Measurements from ENCODE around the gene SEMA6A. TPM values are rescaled to one million over a fixed set of nuclear protein-coding genes. Genes with fewer than 3 reads are reported as not detected.

Gene SEMA6A
- total and polyA plus RNA-seq, 5 experiments from 2014 or later: 0.18 to 0.69 (median 0.22) TPM; not detected in 2

DNA sequence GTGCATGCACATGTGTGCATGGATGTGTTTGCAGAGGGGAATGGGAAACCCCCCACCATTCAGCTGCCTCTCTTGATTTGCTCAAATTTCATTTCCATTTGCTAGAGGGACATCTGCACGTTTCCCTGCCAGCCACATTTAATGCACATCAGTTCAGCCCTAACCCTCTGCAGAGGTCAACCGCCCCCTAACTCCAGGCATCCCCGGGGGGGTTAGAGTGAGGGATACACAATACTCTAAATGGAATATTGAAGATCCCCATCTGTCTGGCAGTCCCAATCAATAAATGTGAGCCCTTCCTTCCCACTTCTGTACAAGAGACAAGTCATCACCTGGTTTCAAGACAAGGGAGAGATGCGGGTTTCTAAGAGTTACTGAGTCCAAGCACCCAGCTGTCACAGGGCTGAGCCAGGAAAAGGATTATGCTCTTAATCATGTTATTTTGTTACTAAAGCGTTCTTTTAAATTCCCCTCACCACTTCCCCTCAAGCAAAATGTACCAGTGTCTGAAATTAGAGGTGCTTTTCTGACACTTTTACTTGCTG is 134.1 kb downstream of the SEMA6A start:
- POLR2A ChIA-PET: no interaction called here
- Mint-ChIP-seq H3K9me3 (peaks cover 0 to under 1% (median 0%) of the 10 kb centered on the region in 9 donors), H3K4me1 (no peaks in the 10 kb centered on the region), H3K27ac (no peak overlapping the region), H3K27me3 (no peaks in the 10 kb centered on the region), H3K36me3 (peaks cover 4 to 45% (median 15%) of the 10 kb centered on the region in 3 donors), H3K4me3 (no peak overlapping the region)
- DNase-seq (no peak), ATAC-seq (no peak)

DNA sequence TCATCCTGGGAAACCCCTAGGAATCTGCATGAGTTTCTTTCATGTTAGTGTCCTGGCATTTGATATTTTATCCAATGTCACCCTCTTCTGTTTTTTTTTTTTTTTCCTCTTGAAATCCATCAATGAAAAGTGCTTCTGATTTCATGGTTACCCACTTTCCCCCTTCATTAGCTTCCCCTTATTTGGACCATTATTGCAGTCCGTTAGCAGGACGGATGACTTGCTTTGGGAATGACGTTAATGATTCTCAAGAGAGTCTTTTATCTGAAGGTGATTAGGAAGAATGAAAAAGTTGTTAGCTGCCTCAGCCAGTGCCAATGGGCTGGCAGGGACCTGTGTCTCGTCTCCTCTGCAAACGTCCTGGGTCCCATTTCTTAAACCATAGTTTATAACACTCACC is 134.7 kb downstream of the SEMA6A start:
- no peaks in the 10 kb centered on the region for H3K4me1 Mint-ChIP-seq
- peaks cover 7 to 45% (median 13%) of the 10 kb centered on the region in 3 donors for H3K36me3 Mint-ChIP-seq
- POLR2A ChIA-PET: no interaction called here
- H3K27ac Mint-ChIP-seq: no peak overlapping the region
- DNase-seq (no peak), ATAC-seq (no peak)
- no peaks in the 10 kb centered on the region for H3K27me3 Mint-ChIP-seq
- no peaks in the 10 kb centered on the region for H3K9me3 Mint-ChIP-seq
- H3K4me3 Mint-ChIP-seq: no peak overlapping the region

DNA sequence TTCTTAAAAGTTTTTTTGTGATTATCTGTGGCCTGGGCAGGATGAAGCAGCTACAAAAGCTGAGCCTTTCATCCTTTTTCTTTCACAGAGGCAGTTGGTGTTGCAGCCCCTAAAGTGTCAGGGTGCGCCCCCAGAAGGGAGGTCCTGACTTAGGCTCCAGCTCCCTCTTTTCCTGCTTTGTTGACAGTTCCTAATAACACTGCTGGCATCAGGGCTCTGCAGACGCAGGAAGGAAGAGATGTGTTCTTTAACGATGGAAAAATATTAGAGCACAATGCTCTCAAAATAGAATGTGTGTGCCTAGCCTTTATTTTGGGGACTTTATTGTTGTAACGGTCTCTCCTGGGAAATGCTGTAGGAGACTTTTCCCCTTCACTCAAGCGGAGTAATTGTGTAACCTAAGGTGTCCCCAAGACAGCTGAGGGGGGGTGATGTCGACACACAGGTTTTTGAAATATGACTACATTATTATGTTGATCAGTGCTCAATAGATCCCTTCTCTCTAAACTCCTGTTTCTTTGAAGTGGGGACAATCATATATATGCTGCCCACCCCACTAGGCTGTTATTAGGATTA is 135.6 kb downstream of the SEMA6A start:
- DNase-seq: no peak
- POLR2A ChIA-PET: no interaction called here
- no peak overlapping the region for H3K27ac Mint-ChIP-seq
- H3K36me3 Mint-ChIP-seq: peaks cover 9 to 46% (median 13%) of the 10 kb centered on the region in 3 donors
- ATAC-seq: no peak
- H3K4me3 Mint-ChIP-seq: no peak overlapping the region
- peaks cover 0 to under 1% (median 0%) of the 10 kb centered on the region in 9 donors for H3K9me3 Mint-ChIP-seq
- H3K4me1 Mint-ChIP-seq: no peaks in the 10 kb centered on the region
- no peaks in the 10 kb centered on the region for H3K27me3 Mint-ChIP-seq

DNA sequence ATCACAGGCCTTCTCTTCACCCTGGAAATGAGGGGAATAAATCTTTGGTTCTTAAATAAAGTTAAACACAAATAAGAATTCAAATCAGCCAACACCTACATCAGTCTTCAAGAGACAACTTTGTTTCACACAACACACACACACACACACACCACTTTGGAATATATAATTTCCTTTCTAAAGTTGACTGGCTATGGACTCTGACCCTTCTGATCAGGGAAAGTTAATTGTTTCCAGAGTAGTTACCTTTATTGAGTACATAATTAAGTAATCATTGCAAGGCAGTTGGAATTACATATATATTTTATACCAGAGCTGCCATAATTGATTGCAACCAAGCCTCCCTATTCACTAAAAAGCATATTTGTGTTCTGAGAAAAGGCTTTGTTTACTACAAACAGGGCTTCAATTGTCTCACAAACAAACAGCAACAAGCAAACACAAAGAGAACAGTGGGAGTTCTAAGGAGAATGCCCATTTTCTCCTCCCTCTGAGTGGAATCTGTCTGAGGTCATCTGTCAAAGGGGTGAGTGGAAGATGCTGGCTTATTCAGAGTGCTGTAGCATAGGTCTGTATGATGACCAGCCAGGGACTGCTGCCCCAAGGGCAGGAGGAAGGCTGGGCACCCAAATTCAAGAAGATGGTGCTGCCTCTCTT is 136.6 kb downstream of the SEMA6A start:
- Mint-ChIP-seq H3K4me1 (no peaks in the 10 kb centered on the region), H3K27ac (no peak overlapping the region), H3K27me3 (no peaks in the 10 kb centered on the region), H3K9me3 (peaks cover 0 to 3% (median 0%) of the 10 kb centered on the region in 9 donors), H3K4me3 (no peak overlapping the region), H3K36me3 (peaks cover 10 to 41% (median 11%) of the 10 kb centered on the region in 3 donors)
- POLR2A ChIA-PET: no interaction called here
- no peak for ATAC-seq
- no peak for DNase-seq

DNA sequence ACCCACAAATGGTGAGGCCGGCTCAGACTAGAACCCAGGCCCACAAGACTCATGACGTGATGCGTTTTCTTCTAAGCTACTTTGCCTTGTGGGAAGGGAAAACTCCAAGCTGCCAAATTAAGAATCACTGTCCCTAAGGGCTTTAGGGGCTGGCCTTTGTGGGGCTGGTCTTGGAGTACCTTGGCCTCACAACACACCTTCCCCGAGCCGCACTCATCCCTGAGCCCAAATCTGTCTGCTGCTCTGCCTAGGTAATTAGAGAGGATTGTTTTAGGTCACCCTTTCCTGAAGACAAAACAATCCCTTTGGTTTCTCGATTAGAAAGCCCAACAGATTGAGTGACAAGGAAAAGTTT is 137.3 kb downstream of the SEMA6A start:
- ATAC-seq: no peak
- POLR2A ChIA-PET: no interaction called here
- DNase-seq: no peak
- Mint-ChIP-seq H3K27ac (no peak overlapping the region), H3K27me3 (no peaks in the 10 kb centered on the region), H3K4me1 (no peaks in the 10 kb centered on the region), H3K36me3 (peaks cover 10 to 47% (median 11%) of the 10 kb centered on the region in 3 donors), H3K9me3 (peaks cover 0 to 3% (median 0%) of the 10 kb centered on the region in 9 donors), H3K4me3 (no peak overlapping the region)

DNA sequence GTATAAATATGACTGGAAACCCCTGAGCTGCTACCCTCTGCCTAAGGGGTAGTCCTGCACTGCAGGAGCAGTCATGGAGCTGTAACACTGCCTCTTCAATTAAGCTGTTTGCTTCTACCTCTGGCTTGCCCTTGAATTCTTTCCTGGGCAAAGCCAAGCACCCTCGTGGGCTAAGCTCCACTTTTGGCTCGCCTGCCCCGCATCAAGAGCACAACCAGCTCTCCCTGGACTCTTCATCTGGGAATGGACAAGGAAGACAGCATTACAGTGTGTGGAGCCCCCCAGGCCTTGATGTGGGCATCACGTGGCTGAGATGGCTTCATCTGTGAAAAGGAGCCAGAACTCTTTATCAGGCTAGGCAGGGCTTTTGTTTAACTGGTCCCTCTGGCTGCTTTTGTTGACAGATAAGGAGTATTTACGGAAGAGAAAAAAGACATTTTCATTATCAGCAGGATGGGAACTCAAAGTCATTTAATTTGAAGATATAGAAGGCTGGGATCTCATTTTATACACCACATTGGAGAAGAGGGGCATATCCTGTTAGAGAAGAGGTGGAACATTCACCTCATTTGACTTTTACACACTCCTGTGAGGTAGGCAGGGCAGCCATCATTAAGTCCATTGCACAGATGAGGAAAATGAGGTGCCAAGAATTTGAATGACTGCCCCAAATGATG is 137.8 kb downstream of the SEMA6A start:
- Mint-ChIP-seq H3K27me3 (no peaks in the 10 kb centered on the region), H3K36me3 (peaks cover 10 to 48% (median 11%) of the 10 kb centered on the region in 3 donors), H3K9me3 (peaks cover 0 to 3% (median 0%) of the 10 kb centered on the region in 9 donors), H3K27ac (no peak overlapping the region), H3K4me1 (no peaks in the 10 kb centered on the region), H3K4me3 (no peak overlapping the region)
- POLR2A ChIA-PET: no interaction called here
- no peak for ATAC-seq
- no peak for DNase-seq

DNA sequence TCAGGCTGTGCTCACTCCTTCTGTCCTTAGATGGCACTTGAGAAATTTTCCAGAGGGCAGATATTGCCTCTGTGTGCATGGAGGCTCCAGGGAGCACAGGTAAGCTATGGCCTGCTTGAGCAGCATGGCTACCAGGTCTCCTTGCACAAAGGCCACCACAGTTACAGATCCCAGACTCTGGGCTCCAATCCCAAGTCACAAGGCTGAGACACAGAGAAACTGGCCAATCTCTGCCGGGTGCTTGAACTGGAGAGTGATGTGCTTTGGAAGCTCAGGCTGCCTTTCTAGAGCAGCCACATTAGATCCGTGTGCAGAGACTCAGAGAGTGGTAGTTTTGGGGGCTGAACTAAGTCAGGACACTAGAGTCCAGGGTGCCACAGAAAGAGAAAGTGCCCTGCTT is 145.7 kb downstream of the SEMA6A start:
- no peaks in the 10 kb centered on the region for H3K27me3 Mint-ChIP-seq
- H3K4me1 Mint-ChIP-seq: no peaks in the 10 kb centered on the region
- POLR2A ChIA-PET: no interaction called here
- H3K9me3 Mint-ChIP-seq: peaks cover 0 to 1% (median 0%) of the 10 kb centered on the region in 9 donors
- H3K4me3 Mint-ChIP-seq: no peak overlapping the region
- ATAC-seq (no peak), DNase-seq (no peak)
- H3K36me3 Mint-ChIP-seq: peaks cover 8 to 38% (median 11%) of the 10 kb centered on the region in 3 donors
- H3K27ac Mint-ChIP-seq: peak overlapping the region in 1 of 10 donors; percentile 26

DNA sequence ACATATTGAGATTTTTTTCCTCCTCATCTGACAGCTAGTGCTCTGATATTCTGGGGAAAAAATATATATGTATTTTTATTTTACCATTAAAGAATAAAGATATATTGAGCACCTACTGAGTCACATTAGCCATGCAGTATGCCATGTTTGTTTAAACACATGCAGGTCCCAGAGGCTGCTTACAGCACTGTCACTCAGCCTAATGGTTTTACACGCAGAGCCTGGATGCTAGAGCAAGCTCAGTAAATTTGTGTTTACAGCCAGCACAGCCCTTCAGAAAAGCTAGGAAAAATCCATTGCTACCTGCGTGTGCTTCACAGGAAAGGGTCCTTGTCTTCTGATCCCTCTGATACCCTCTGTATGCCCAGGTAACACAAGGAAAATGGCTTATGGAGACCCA is 146.2 kb downstream of the SEMA6A start:
- no peaks in the 10 kb centered on the region for H3K27me3 Mint-ChIP-seq
- no peak overlapping the region for H3K27ac Mint-ChIP-seq
- ATAC-seq: no peak
- POLR2A ChIA-PET: no interaction called here
- H3K4me3 Mint-ChIP-seq: no peak overlapping the region
- DNase-seq: no peak
- peaks cover 12 to 40% (median 15%) of the 10 kb centered on the region in 3 donors for H3K36me3 Mint-ChIP-seq
- H3K9me3 Mint-ChIP-seq: no peaks in the 10 kb centered on the region
- no peaks in the 10 kb centered on the region for H3K4me1 Mint-ChIP-seq

DNA sequence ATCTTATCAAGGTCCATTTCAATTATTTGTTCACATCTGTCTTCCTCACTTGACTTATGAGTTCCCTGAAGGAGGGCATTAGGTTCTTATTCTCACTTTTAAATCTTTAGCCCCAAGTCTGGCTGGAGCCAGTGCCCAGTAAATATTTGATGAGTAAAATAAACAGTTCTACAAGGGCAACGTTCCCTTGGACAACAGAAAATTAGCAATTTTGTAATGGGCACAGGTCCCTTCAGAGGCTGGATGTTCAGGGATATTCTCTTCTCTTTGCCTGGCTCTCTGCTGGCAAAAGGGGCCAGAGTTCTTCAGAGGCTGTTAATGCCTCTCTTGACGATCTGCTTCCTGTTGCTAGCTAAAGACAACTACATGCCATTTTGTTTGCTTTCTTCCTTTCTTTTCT is 149.7 kb downstream of the SEMA6A start:
- Mint-ChIP-seq H3K36me3 (peaks cover 22 to 43% (median 25%) of the 10 kb centered on the region in 3 donors), H3K4me3 (no peak overlapping the region), H3K27ac (no peak overlapping the region), H3K27me3 (no peaks in the 10 kb centered on the region), H3K9me3 (peaks cover 0 to 2% (median 0%) of the 10 kb centered on the region in 9 donors), H3K4me1 (no peaks in the 10 kb centered on the region)
- no peak for ATAC-seq
- DNase-seq: no peak
- POLR2A ChIA-PET: no interaction called here

DNA sequence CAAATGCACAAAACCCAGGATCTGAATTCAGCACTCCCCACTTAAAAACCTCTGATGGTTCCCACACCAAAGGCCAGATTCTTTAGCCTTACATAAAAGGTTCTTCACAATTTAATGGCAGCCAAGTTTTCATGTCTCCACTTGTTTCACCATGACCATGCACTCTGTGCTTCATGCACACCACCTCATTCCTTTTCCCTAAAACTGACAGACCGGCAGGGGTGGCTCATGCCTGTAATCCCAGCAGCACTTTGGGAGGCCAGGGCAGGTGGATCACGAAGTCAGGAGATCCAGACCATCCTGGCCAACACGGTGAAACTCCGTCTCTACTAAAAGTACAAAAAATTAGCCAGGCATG is 150.4 kb downstream of the SEMA6A start:
- POLR2A ChIA-PET: no interaction called here
- no peak for ATAC-seq
- peaks cover 22 to 50% (median 28%) of the 10 kb centered on the region in 3 donors for H3K36me3 Mint-ChIP-seq
- H3K4me1 Mint-ChIP-seq: no peaks in the 10 kb centered on the region
- H3K27me3 Mint-ChIP-seq: no peaks in the 10 kb centered on the region
- no peak overlapping the region for H3K27ac Mint-ChIP-seq
- DNase-seq: no peak
- peaks cover 0 to 4% (median 0%) of the 10 kb centered on the region in 9 donors for H3K9me3 Mint-ChIP-seq
- no peak overlapping the region for H3K4me3 Mint-ChIP-seq

DNA sequence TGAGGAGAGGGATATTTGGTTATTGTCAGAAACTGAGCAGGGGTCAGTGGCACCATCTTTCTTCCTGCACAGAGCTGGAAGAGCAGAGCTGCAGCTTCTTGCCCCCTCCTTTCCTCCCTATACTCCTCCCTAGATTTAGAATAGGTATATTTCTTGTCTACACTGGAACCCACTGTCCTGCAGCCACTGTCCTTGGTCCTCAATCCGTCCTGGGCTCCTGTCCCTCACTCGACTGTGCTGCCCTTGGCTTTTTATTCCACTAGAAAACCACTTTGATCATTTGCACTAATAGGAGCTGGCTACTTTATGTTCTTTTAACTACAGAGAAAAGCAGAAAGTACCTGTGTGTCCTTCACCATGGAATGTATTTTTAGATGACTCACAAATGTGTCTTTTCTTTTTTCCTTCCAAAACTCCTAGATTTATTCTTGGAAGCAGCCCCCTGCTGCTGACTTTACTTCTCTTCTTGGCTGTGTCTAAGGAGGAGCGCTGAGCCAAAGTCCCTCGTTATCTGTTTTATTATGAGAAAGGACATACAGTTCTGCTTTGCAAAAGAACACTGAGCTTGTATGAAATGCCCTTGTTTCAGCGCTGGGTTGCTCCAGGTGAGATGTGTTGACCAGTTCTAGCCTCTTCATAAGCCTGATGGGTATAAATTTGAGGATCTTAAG is 150.9 kb downstream of the SEMA6A start:
- POLR2A ChIA-PET: no interaction called here
- H3K36me3 Mint-ChIP-seq: peaks cover 22 to 55% (median 28%) of the 10 kb centered on the region in 3 donors
- no peaks in the 10 kb centered on the region for H3K4me1 Mint-ChIP-seq
- H3K9me3 Mint-ChIP-seq: peaks cover 0 to 4% (median 0%) of the 10 kb centered on the region in 9 donors
- DNase-seq: no peak
- no peak overlapping the region for H3K4me3 Mint-ChIP-seq
- H3K27ac Mint-ChIP-seq: no peak overlapping the region
- ATAC-seq: no peak
- H3K27me3 Mint-ChIP-seq: no peaks in the 10 kb centered on the region

DNA sequence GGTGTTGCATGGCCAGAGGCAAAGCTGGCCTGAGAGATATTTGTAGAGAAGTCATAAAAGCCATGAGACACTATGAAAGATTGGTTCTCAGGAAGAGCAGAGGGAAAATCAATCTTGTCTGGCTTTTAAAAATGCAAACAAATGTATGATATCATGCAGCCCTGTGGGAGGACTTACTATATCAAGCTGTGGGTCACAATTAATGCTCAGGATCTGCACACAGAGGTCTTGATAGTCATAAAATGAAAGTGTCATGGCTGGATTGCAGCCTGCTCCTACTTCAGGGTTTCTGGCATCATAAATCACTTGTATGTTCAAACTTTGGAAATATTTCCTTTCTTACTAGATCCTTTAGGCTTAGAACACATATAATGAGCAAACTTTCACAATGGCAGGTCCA is 151.5 kb downstream of the SEMA6A start:
- no peak for ATAC-seq
- Mint-ChIP-seq H3K4me3 (no peak overlapping the region), H3K4me1 (no peaks in the 10 kb centered on the region), H3K27me3 (no peaks in the 10 kb centered on the region), H3K36me3 (peaks cover 22 to 57% (median 28%) of the 10 kb centered on the region in 3 donors), H3K27ac (no peak overlapping the region), H3K9me3 (peaks cover 0 to 4% (median 0%) of the 10 kb centered on the region in 9 donors)
- no peak for DNase-seq
- POLR2A ChIA-PET: no interaction called here
